Upper lobe of left lung (tissue), 6 donors: ENCODE measurements around the gene VSTM2L. TPM values are rescaled to one million over a fixed set of nuclear protein-coding genes. Genes with fewer than 3 reads are reported as not detected.

Source experiments
- ATAC-seq, 2 donors: fragments of 200-7000 bp; cut with Tn5 transposase; one replicate each; pipeline ENCODE4 v1.9.1; 2022; ENCODE audit warnings: mild to moderate bottlenecking in 2 of 2, moderate library complexity in 2 of 2; ENCODE audit not compliant: low FRiP score in 2 of 2
- DNase-seq, 2 donors: peaks; one replicate each; pipeline ENCODE4 v3.0.0-alpha.2; 2019 to 2020
- H3K27ac ChIP-seq, 4 donors: fragments of 200-600 bp; sonication (generic); one replicate each; pipeline ENCODE4 v1.5.1; 2016 to 2019
- H3K27me3 ChIP-seq, 4 donors: fragments of 200-600 bp; sonication (generic); one replicate each; pipeline ENCODE4 v1.5.1; 2017 to 2019
- H3K36me3 ChIP-seq, 4 donors: fragments of 200-600 bp; sonication (generic); one replicate each; pipeline ENCODE4 v1.5.1; 2016 to 2019
- H3K4me1 ChIP-seq, 4 donors: fragments of 200-600 bp; sonication (generic); one replicate each; pipeline ENCODE4 v1.5.1; 2018 to 2019
- H3K4me3 ChIP-seq, 4 donors: fragments of 200-600 bp; sonication (generic); one replicate each; pipeline ENCODE4 v1.5.1; 2017 to 2019; ENCODE audit warnings: mild to moderate bottlenecking in 2 of 4, moderate library complexity in 1 of 4
- H3K9me3 ChIP-seq, 4 donors: fragments of 200-600 bp; sonication (generic); one replicate each; pipeline ENCODE4 v1.5.1; 2018 to 2019
- EP300 ChIP-seq, 4 donors: sonication (generic); formaldehyde crosslinking; IDR thresholded peaks; one replicate each; pipeline ENCODE4 v1.5.1; 2017; ENCODE audit warnings: antibody characterized with exemption in 4 of 4, control low read depth in 2 of 4
- POLR2A ChIP-seq, 4 donors: fragments of 450-650 bp; IDR thresholded peaks; one replicate each; pipeline ENCODE4 v1.5.1; 2016 to 2017; ENCODE audit warnings: antibody characterized with exemption in 4 of 4, mild to moderate bottlenecking in 2 of 4
- POLR2AphosphoS5 ChIP-seq, 2 donors: sonication (generic); formaldehyde crosslinking; IDR thresholded peaks; one replicate each; pipeline ENCODE4 v1.5.1; 2017; ENCODE audit warnings: antibody characterized with exemption in 2 of 2
- WGBS, 2 donors: methylation state at CpG; one replicate each; pipeline ENCODE4 v1.1.5; 2017 to 2018; 5-methylcytosine and 5-hydroxymethylcytosine counted together
- total RNA-seq, 6 donors: library from RNA; depleted of rRNA in 4 of 6; stranded (reverse); fragments of >200 nt in 4 of 6; gene quantifications; one replicate each; pipeline versions ENCODE4 v1.1.0 to v1.2.1, GENCODE V29; 2016 to 2021
- TF ChIP-seq, protein P1 (sequence below), 6 experiments: fragments of 450-650 bp in 4 of 6; fragments of 200-600 bp in 2 of 6; sonication (generic) in 2 of 6; IDR thresholded peaks; one replicate each; pipeline ENCODE4 v1.5.1; 2016 to 2019; ENCODE audit warnings: antibody characterized with exemption in 6 of 6
- donor health status: DM: no; HTN: no; CAD: no; lungs with moderate emphysema.
- donor health status: DM: no; HTN: yes; CAD: no; lungs with severe emphysema.

The VSTM2L gene
- total RNA-seq, 6 donors from 2014 or later: 1.0 to 47.2 (median 24.8) TPM

- Histone ChIP-seq H3K9me3 (no peaks in the 10 kb centered on the region), H3K4me1 (peaks cover 0 to 3% (median under 1%) of the 10 kb centered on the region in 4 donors), H3K4me3 (no peak overlapping the region), H3K36me3 (no peaks in the 10 kb centered on the region), H3K27me3 (peaks cover 0 to 6% (median 1%) of the 10 kb centered on the region in 4 donors), H3K27ac (no peak overlapping the region)
- no peak for TF ChIP-seq EP300 (IDR thresholded peaks at IDR 0.05)
- no peak for TF ChIP-seq POLR2A (IDR thresholded peaks at IDR 0.05)
- TF ChIP-seq POLR2AphosphoS5 (IDR thresholded peaks at IDR 0.05): no peak
- TF ChIP-seq, protein P1, sequence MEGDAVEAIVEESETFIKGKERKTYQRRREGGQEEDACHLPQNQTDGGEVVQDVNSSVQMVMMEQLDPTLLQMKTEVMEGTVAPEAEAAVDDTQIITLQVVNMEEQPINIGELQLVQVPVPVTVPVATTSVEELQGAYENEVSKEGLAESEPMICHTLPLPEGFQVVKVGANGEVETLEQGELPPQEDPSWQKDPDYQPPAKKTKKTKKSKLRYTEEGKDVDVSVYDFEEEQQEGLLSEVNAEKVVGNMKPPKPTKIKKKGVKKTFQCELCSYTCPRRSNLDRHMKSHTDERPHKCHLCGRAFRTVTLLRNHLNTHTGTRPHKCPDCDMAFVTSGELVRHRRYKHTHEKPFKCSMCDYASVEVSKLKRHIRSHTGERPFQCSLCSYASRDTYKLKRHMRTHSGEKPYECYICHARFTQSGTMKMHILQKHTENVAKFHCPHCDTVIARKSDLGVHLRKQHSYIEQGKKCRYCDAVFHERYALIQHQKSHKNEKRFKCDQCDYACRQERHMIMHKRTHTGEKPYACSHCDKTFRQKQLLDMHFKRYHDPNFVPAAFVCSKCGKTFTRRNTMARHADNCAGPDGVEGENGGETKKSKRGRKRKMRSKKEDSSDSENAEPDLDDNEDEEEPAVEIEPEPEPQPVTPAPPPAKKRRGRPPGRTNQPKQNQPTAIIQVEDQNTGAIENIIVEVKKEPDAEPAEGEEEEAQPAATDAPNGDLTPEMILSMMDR (IDR thresholded peaks at IDR 0.05): no peak
- ATAC-seq (peak in 1 of 2 donors; percentile 39), DNase-seq (peak in 1 of 2 donors; percentile 28)
- WGBS, 2 donors: 56 to 68% methylated on average over 11 to 12 of the region's 12 CpGs
Measured at GRCh38 chr20:37896932-37897548, 5.9 kb upstream of the VSTM2L start.

DNA sequence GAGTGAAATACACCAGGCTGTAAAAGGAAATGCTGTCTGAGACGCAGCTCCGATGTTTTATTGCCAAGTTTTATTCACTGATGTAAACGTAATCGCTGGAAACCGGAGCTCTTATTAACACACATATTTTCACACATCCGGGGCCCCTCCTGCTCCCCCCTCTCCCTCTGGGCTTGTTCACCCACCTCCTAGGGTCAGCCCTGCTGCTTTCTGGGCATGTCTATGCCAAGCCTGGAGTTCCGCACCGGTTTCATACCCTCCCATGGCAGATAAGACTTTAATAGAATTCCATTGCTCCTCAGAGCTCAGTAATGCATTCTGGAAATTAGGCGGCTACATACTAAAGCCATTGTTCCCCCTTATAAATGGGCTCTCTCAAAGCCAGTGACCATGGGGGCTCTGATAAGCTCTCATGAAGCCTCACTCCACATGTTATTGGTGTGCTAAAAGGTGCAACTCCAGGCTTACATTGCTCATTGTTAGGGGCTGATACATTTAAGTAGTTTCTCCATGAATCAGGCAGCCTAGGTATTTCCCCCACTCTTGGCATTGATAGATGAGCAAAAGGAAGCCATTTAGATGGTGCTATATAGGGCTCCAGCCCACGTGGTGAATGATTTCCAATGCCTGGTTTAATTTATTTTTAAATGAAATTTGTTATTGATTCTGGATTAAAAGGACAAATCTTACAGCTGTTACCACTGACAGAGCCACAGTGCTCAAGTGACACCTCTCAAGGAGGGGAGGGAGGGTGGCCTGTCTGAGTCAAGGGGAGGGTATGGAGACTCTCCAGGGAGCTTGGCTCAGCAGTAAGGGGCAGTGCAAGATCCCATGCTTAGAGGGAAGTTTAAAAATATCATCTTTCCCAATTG, 4.5 kb upstream of the VSTM2L start:
- no peak for DNase-seq
- Histone ChIP-seq H3K9me3 (no peaks in the 10 kb centered on the region), H3K4me3 (no peak overlapping the region), H3K27me3 (peaks cover 0 to 19% (median 11%) of the 10 kb centered on the region in 4 donors), H3K36me3 (no peaks in the 10 kb centered on the region), H3K27ac (no peak overlapping the region), H3K4me1 (peaks cover 11 to 17% (median 13%) of the 10 kb centered on the region in 4 donors)
- ATAC-seq: no peak
- WGBS, 2 donors: 63 to 64% methylated on average over 10 of the region's 10 CpGs
- TF ChIP-seq EP300 (IDR thresholded peaks at IDR 0.05) (no peak), POLR2AphosphoS5 (IDR thresholded peaks at IDR 0.05) (no peak)

DNA sequence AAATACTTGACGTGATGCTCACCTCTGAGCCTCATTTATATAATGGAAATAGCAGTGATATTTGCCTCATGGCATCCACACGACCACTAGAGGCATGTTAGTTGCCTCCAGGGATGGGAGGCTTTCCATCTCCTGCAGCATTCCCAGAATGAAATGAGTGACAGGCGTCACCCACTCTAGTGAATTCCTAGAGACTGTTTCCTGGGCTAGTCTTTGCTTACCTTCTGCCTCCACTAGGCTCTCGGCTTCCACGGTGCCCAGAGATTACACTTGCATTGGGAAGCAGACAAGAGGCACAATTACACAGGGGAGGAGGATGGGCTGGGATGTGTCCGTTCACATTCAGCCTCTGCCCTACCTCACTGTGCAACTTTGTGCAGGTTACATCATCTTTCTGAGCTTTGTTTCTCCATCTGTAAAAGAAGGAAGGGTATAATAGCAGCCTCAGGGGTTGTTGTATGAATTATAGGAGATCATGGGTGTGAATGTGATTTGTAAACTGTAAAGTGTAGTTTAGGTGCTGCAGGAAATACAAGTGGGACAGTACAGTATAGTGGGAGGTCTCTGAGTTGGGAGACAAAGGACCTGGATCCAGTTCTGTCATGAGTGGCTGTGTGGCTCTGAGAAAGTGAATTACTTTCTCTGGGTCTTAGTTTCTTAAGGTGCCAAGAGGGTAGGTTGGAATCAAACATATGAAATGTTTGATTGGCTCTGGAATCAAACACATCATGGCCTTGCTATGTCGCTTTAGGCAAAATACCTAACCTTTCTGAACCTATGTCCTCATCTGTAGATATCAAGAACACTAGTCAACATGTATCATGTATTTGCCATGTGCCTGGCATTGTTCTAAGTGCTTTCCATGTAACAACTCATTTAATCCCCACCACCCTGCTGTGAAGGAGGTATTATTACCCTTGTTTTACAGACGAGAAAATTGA, 3.6 kb upstream of the VSTM2L start:
- 59 to 63% methylated on average over 8 of the region's 8 CpGs for WGBS, 2 donors
- ATAC-seq (no peak), DNase-seq (no peak)
- Histone ChIP-seq H3K9me3 (no peaks in the 10 kb centered on the region), H3K4me1 (peaks cover 11 to 22% (median 13%) of the 10 kb centered on the region in 4 donors), H3K27me3 (peaks cover 0 to 25% (median 13%) of the 10 kb centered on the region in 4 donors), H3K27ac (no peak overlapping the region), H3K36me3 (no peaks in the 10 kb centered on the region), H3K4me3 (no peak overlapping the region)
- TF ChIP-seq POLR2AphosphoS5 (IDR thresholded peaks at IDR 0.05): no peak
- TF ChIP-seq, protein P1 (IDR thresholded peaks at IDR 0.05): no peak
- no peak for TF ChIP-seq POLR2A (IDR thresholded peaks at IDR 0.05)
- no peak for TF ChIP-seq EP300 (IDR thresholded peaks at IDR 0.05)

DNA sequence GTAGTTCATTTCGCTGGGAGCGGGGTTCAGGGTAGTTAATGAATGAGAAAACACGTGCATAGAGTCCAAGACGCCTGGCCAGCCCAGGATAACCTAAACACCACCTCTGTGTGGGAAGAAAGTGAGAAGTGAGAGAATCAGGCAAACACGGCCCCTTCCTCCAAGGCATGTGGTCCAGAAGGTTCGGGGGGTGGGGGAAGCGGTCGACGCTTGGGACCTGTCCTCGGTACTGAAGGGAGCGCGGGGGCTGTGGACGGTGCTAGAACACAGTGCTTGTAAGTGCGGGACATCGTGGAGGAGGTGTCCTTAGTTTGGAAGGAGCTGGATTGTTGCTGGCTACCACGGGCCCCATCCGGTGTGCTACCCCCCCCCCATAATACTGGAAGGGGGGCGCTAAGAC, 1.7 kb upstream of the VSTM2L start:
- ATAC-seq (no peak), DNase-seq (no peak)
- 19 to 28% methylated on average over 13 to 18 of the region's 18 CpGs for WGBS, 2 donors
- TF ChIP-seq, protein P1 (IDR thresholded peaks at IDR 0.05): no peak
- TF ChIP-seq POLR2A (IDR thresholded peaks at IDR 0.05): no peak
- TF ChIP-seq EP300 (IDR thresholded peaks at IDR 0.05): no peak
- TF ChIP-seq POLR2AphosphoS5 (IDR thresholded peaks at IDR 0.05): no peak
- Histone ChIP-seq H3K36me3 (no peaks in the 10 kb centered on the region), H3K27me3 (peaks cover 0 to 27% (median 13%) of the 10 kb centered on the region in 4 donors), H3K9me3 (no peaks in the 10 kb centered on the region), H3K4me3 (no peak overlapping the region), H3K27ac (no peak overlapping the region), H3K4me1 (peaks cover 11 to 22% (median 16%) of the 10 kb centered on the region in 4 donors)
